K562 (cell line): ENCODE results near the gene LOC101059915.

Source experiments
- ATAC-seq: fragments of 200-7000 bp; cut with Tn5 transposase; 3 replicates; pipeline ENCODE4 v1.9.1; 2020; ENCODE audit warnings: moderate library complexity
- BruUV-seq: library from RNA; stranded (reverse); fragments of 400-500 nt; replicated peaks from 2 replicates; lab custom pipeline; 2021; lab: Mats Ljungman, UMichigan
- CTCF ChIA-PET: fragments of 300-600 bp; formaldehyde crosslinking; extraction: SDS; loops from one replicate; lab custom pipeline; 2021; ENCODE audit warnings: low intra/inter-chr PET ratio; lab: Yijun Ruan, JAX
- POLR2A ChIA-PET: fragments of 300-600, 350-650 bp; sonication (Branson Sonifier 250); formaldehyde crosslinking; extraction: SDS; loops from one replicate; lab custom pipeline; 2021; ENCODE audit warnings: antibody characterized with exemption, inconsistent platforms; lab: Yijun Ruan, JAX
- DNase-seq, 4 experiments: peaks; one replicate each; pipeline versions ENCODE4 v3.0.0 to v3.0.0-alpha.2; 2011 to 2018; ENCODE audit warnings: low spot score in 3 of 4, mixed read lengths in 3 of 4; ENCODE audit errors: extremely low read depth in 1 of 4
- FAIRE-seq: peaks from 2 replicates; lab custom pipeline; 2011; peaks lifted over from hg19 to GRCh38; lab: Jason Lieb, UNC
- H2AFZ ChIP-seq: 2 replicates; pipeline ENCODE4 v1.6.0; 2011; ENCODE audit warnings: low read depth, low read length, control low read depth, inconsistent platforms
- H3K27ac ChIP-seq: fragments of 200-600 bp; 3 replicates; pipeline ENCODE4 v1.8.0; 2011; ENCODE audit warnings: low read depth, mild to moderate bottlenecking, control low read depth, inconsistent platforms, low read length, moderate library complexity, mixed read lengths; ENCODE audit errors: extremely low read depth
- H3K27me3 ChIP-seq, 2 experiments: fragments of 300-600 bp in 1 of 2; 2 replicates in 1 of 2; 3 replicates in 1 of 2; pipeline versions ENCODE4 v1.6.0 to v1.8.0; 2011; ENCODE audit warnings: inconsistent platforms in 2 of 2, low read length in 2 of 2, mild to moderate bottlenecking in 1 of 2, mixed read lengths in 1 of 2, moderate library complexity in 1 of 2; ENCODE audit not compliant: control insufficient read depth in 2 of 2, insufficient read depth in 2 of 2
- H3K36me3 ChIP-seq: fragments of 300-600 bp; 3 replicates; pipeline ENCODE4 v1.8.0; 2011; ENCODE audit warnings: mild to moderate bottlenecking, low read length, inconsistent platforms; ENCODE audit not compliant: control insufficient read depth, insufficient read depth
- H3K4me1 ChIP-seq, 2 experiments: fragments of 200-600 bp in 1 of 2; replicated peaks in 1 of 2; 2 replicates in 1 of 2; 3 replicates in 1 of 2; pipeline versions ENCODE4 v1.5.1 to v1.8.0; 2011; ENCODE audit warnings: inconsistent platforms in 2 of 2, low read length in 2 of 2, mild to moderate bottlenecking in 1 of 2, mixed read lengths in 1 of 2, moderate library complexity in 1 of 2; ENCODE audit not compliant: control insufficient read depth in 2 of 2, insufficient read depth in 2 of 2
- H3K4me2 ChIP-seq: 2 replicates; pipeline ENCODE4 v1.6.1; 2011; ENCODE audit warnings: low read length, control low read depth, inconsistent platforms, mixed read lengths; ENCODE audit not compliant: insufficient read depth
- H3K4me3 ChIP-seq: fragments of 200-600 bp; sonication (generic), shearing (Covaris generic); 2 replicates; pipeline ENCODE4 v1.5.1; 2016; ENCODE audit warnings: control low read depth, inconsistent platforms
- H3K79me2 ChIP-seq: fragments of 200-600 bp; 3 replicates; pipeline ENCODE4 v1.8.0; 2011; ENCODE audit warnings: low read length, inconsistent platforms; ENCODE audit not compliant: control insufficient read depth, insufficient read depth
- H3K9ac ChIP-seq, 2 experiments: 2 replicates each; pipeline versions ENCODE4 v1.6.0 to v1.6.1; 2011; ENCODE audit warnings: low read depth in 2 of 2, low read length in 2 of 2, control low read depth in 1 of 2, inconsistent platforms in 1 of 2, mild to moderate bottlenecking in 1 of 2, mixed read lengths in 1 of 2; ENCODE audit not compliant: insufficient read depth in 1 of 2
- H3K9me1 ChIP-seq: one replicate; pipeline ENCODE4 v1.6.0; 2011; ENCODE audit warnings: inconsistent platforms, mild to moderate bottlenecking, low read length, moderate library complexity; ENCODE audit not compliant: control insufficient read depth, insufficient read depth
- H3K9me3 ChIP-seq: replicated peaks from 2 replicates; pipeline ENCODE4 v1.5.1; 2011; ENCODE audit warnings: low read depth, low read length, inconsistent platforms; ENCODE audit not compliant: control insufficient read depth, insufficient read depth
- H4K20me1 ChIP-seq: replicated peaks from 2 replicates; pipeline ENCODE4 v1.6.1; 2011; ENCODE audit warnings: low read length, inconsistent platforms, mixed read lengths; ENCODE audit not compliant: control insufficient read depth, insufficient read depth
- ATF7 ChIP-seq: fragments of 450-650 bp; IDR thresholded peaks from 2 replicates; pipeline ENCODE4 v1.7.1; 2014; ENCODE audit warnings: mild to moderate bottlenecking, moderate library complexity
- DACH1 ChIP-seq: fragments of 450-650 bp; IDR thresholded peaks from 2 replicates; pipeline ENCODE4 v1.6.1; 2018; ENCODE audit not compliant: partially characterized antibody
- FOXP1 ChIP-seq: sonication (generic); formaldehyde crosslinking; IDR thresholded peaks from 2 replicates; pipeline ENCODE4 v1.8.0; 2022; ENCODE audit warnings: mild to moderate bottlenecking, missing genetic modification reagents
- NRF1 ChIP-seq, 2 experiments: fragments of 450-650 bp; IDR thresholded peaks in 1 of 2; conservative IDR thresholded peaks in 1 of 2; 2 replicates each; pipeline ENCODE4 v1.6.1; 2014; ENCODE audit warnings: mild to moderate bottlenecking in 2 of 2
- PHF20 ChIP-seq: fragments of 450-650 bp; IDR thresholded peaks from 2 replicates; pipeline ENCODE4 v1.6.1; 2018; ENCODE audit not compliant: partially characterized antibody
- SMAD1 ChIP-seq: fragments of 150-350 bp; IDR thresholded peaks from 2 replicates; pipeline ENCODE4 v1.6.1; 2014; ENCODE audit warnings: low read length, low read depth; ENCODE audit not compliant: partially characterized antibody
- ZBTB1 ChIP-seq: sonication (generic); formaldehyde crosslinking; IDR thresholded peaks from 2 replicates; pipeline ENCODE4 v1.8.1; 2023; ENCODE audit warnings: missing genetic modification reagents, low read depth, mild to moderate bottlenecking, borderline replicate concordance
- WGBS: fragments of 100-300 bp; shearing (Covaris generic); methylation state at CpG from one replicate; pipeline ENCODE4 v1.1.6; 2016; ENCODE audit warnings: low coverage, mixed read lengths; ENCODE audit not compliant: insufficient coverage; ENCODE audit errors: missing lambda C conversion rate; 5-methylcytosine and 5-hydroxymethylcytosine counted together
- in situ Hi-C: fragments of 300-500 bp; cut with MboI; formaldehyde crosslinking; loops from 4 replicates; pipeline ENCODE4 v1.15.0; 2018; ENCODE audit warnings: inconsistent platforms, mixed read lengths
- intact Hi-C: fragments of 100-400 bp; cut with micrococcal nuclease; formaldehyde crosslinking; loops from 2 replicates; pipeline ENCODE4 v1.14.2; 2022
- TF ChIP-seq, protein P1 (sequence below): fragments of 250-450 bp; sonication (Bioruptor Pico); IDR thresholded peaks from 2 replicates; pipeline ENCODE4 v1.8.0; 2021; ENCODE audit warnings: borderline replicate concordance, mild to moderate bottlenecking, moderate library complexity; ENCODE audit not compliant: poor library complexity, severe bottlenecking
- TF ChIP-seq, protein P2 (sequence below): sonication (generic); formaldehyde crosslinking; IDR thresholded peaks from 2 replicates; pipeline ENCODE4 v1.8.0; 2022; ENCODE audit warnings: mild to moderate bottlenecking, missing genetic modification reagents, borderline replicate concordance
- TF ChIP-seq, protein P3 (sequence below): fragments of 250-450 bp; sonication (Bioruptor Pico); IDR thresholded peaks from 2 replicates; pipeline ENCODE4 v1.8.0; 2022; ENCODE audit warnings: inconsistent platforms, mild to moderate bottlenecking, moderate library complexity, borderline replicate concordance
- TF ChIP-seq, protein P4 (sequence below), 2 experiments: fragments of 200-800 bp in 1 of 2; sonication (Bioruptor generic) in 1 of 2; sonication (generic) in 1 of 2; formaldehyde crosslinking in 1 of 2; IDR thresholded peaks in 1 of 2; conservative IDR thresholded peaks in 1 of 2; 2 replicates each; pipeline versions ENCODE4 v1.5.0 to v1.6.1; 2016 to 2020; ENCODE audit warnings: missing compliant biosample characterization in 1 of 2, missing genetic modification characterization in 1 of 2, missing genetic modification reagents in 1 of 2

Gene LOC101059915

DNA sequence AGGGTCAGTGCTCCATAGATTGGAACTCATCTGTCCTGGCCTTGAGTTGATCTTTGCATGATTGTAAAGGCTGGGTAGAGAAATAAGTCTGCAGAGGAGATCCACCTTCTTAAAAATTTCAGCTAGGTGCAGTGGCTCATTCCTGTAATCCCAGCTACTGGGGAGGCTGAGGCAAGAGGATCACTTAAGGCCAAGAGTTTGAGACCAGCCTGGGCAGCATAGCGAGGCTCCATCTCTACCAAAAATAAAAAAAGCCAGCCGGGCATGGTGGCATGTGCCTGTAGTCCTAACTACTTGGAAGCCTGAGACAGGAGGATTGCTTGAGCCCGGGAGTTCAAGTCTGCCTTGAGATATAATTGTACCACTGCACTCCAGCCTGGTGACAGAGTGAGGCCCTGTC lies 48.6 kb upstream of the LOC101059915 start (continued):
- TF ChIP-seq ATF7, result no peak
- TF ChIP-seq NRF1 (conservative IDR thresholded peaks at IDR 0.05 in 1 of 2, IDR thresholded peaks at IDR 0.05 in 1 of 2), result no peak
- TF ChIP-seq ZBTB1 (CRISPR knock-in tag), result no peak
- TF ChIP-seq SMAD1, result no peak
- TF ChIP-seq, protein P1, sequence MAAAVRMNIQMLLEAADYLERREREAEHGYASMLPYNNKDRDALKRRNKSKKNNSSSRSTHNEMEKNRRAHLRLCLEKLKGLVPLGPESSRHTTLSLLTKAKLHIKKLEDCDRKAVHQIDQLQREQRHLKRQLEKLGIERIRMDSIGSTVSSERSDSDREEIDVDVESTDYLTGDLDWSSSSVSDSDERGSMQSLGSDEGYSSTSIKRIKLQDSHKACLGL (CRISPR knock-in tag), result no peak
- no peak for TF ChIP-seq FOXP1 (CRISPR knock-in tag)

DNA sequence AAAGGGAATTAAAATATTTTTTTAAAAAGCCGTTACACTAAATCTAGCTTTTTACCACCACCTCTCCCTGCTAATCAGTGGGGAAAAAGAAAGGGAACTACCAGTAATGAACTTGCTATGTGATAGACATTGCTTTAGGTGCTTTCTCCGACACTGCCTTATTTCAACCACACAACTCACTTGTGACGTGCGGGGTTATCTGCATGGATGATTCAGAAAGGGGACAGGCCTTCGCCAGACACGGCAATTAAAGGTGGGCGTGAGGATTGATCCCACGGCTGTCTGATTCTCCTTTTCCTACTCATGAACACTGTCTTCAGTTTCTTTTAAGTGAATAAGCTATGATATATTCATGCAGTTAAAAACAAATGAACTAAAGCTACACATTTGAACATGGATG lies 48.2 kb upstream of the LOC101059915 start:
- Histone ChIP-seq H3K4me3 (no peak overlapping the region), H2AFZ (no peak overlapping the region), H3K4me1 (peaks cover 0 to 18% of the 10 kb centered on the region in 2 experiments; a peak in 2 of 5 replicates), H3K79me2 (no peaks in the 10 kb centered on the region), H4K20me1 (no peaks in the 10 kb centered on the region), H3K27me3 (peaks cover 0 to 16% of the 10 kb centered on the region in 2 experiments; a peak in 3 of 5 replicates), H3K9me1 (no peaks in the 10 kb centered on the region), H3K9ac (no peak overlapping the region), H3K9me3 (no peaks in the 10 kb centered on the region), H3K36me3 (no peaks in the 10 kb centered on the region), H3K4me2 (no peak overlapping the region), H3K27ac (no peak overlapping the region)
- ChIA-PET CTCF (no interaction called here), POLR2A (no interaction called here)
- 15% methylated on average over 7 of the region's 8 CpGs for WGBS
- ATAC-seq (no peak), DNase-seq (no peak), FAIRE-seq (no peak)
- TF ChIP-seq, protein P2, sequence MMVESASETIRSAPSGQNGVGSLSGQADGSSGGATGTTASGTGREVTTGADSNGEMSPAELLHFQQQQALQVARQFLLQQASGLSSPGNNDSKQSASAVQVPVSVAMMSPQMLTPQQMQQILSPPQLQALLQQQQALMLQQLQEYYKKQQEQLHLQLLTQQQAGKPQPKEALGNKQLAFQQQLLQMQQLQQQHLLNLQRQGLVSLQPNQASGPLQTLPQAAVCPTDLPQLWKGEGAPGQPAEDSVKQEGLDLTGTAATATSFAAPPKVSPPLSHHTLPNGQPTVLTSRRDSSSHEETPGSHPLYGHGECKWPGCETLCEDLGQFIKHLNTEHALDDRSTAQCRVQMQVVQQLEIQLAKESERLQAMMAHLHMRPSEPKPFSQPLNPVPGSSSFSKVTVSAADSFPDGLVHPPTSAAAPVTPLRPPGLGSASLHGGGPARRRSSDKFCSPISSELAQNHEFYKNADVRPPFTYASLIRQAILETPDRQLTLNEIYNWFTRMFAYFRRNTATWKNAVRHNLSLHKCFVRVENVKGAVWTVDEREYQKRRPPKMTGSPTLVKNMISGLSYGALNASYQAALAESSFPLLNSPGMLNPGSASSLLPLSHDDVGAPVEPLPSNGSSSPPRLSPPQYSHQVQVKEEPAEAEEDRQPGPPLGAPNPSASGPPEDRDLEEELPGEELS (CRISPR knock-in tag), result no peak
- TF ChIP-seq, protein P3, sequence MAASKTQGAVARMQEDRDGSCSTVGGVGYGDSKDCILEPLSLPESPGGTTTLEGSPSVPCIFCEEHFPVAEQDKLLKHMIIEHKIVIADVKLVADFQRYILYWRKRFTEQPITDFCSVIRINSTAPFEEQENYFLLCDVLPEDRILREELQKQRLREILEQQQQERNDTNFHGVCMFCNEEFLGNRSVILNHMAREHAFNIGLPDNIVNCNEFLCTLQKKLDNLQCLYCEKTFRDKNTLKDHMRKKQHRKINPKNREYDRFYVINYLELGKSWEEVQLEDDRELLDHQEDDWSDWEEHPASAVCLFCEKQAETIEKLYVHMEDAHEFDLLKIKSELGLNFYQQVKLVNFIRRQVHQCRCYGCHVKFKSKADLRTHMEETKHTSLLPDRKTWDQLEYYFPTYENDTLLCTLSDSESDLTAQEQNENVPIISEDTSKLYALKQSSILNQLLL (CRISPR knock-in tag), result no peak
- TF ChIP-seq DACH1, result no peak
- no peak for TF ChIP-seq PHF20
- TF ChIP-seq, protein P4, sequence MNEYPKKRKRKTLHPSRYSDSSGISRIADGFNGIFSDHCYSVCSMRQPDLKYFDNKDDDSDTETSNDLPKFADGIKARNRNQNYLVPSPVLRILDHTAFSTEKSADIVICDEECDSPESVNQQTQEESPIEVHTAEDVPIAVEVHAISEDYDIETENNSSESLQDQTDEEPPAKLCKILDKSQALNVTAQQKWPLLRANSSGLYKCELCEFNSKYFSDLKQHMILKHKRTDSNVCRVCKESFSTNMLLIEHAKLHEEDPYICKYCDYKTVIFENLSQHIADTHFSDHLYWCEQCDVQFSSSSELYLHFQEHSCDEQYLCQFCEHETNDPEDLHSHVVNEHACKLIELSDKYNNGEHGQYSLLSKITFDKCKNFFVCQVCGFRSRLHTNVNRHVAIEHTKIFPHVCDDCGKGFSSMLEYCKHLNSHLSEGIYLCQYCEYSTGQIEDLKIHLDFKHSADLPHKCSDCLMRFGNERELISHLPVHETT (CRISPR knock-in tag; conservative IDR thresholded peaks at IDR 0.05 in 1 of 2, IDR thresholded peaks at IDR 0.05 in 1 of 2), result no peak
- in situ Hi-C loops, result no loop called here
- no TSS peak for BruUV-seq
- intact Hi-C loops, result no loop called here
